B cell (primary cell): ENCODE data around the gene RSPO4. TPM values are rescaled to one million over a fixed set of nuclear protein-coding genes. Genes with fewer than 3 reads are reported as not detected.

Experiments
- ATAC-seq: fragments of 200-7000 bp; cut with Tn5 transposase; one replicate; pipeline ENCODE4 v1.10.0; 2021; ENCODE audit warnings: low read depth, mild to moderate bottlenecking, moderate number of reproducible peaks, moderate library complexity
- CTCF ChIA-PET: fragments of 350-600 bp; sonication (Branson Sonifier 250); formaldehyde crosslinking; loops from one replicate; lab custom pipeline; 2021; ENCODE audit warnings: antibody characterized with exemption, inconsistent platforms; lab: Charles Lee
- POLR2A ChIA-PET: fragments of 350-600 bp; sonication (Branson Sonifier 250); formaldehyde crosslinking; loops from one replicate; lab custom pipeline; 2021; ENCODE audit warnings: antibody characterized with exemption; lab: Charles Lee
- DNase-seq: peaks from one replicate; pipeline ENCODE4 v3.0.0; 2013
- H2AFZ ChIP-seq: 2 replicates; pipeline ENCODE4 v1.6.1; 2012; ENCODE audit warnings: mild to moderate bottlenecking, low read depth, low read length; ENCODE audit not compliant: insufficient read depth, poor library complexity, severe bottlenecking
- H3K27ac ChIP-seq, 2 donors: 1 replicate in 1 of 2; 2 replicates in 1 of 2; pipeline ENCODE4 v1.5.1; 2012 to 2013; ENCODE audit warnings: low read length in 2 of 2, mild to moderate bottlenecking in 2 of 2, moderate library complexity in 1 of 2
- H3K27me3 ChIP-seq, 4 experiments: fragments of 200-600 bp in 1 of 4; sonication (generic) in 1 of 4; replicated peaks in 1 of 4; 1 replicate in 2 of 4; 2 replicates in 2 of 4; pipeline versions ENCODE4 v1.6.1 to v1.7.0; 2013 to 2016; ENCODE audit warnings: low read length in 3 of 4, mild to moderate bottlenecking in 2 of 4, mixed read lengths in 1 of 4, moderate library complexity in 1 of 4; ENCODE audit not compliant: insufficient read depth in 4 of 4, control insufficient read depth in 3 of 4; ENCODE audit errors: control extremely low read depth in 1 of 4
- H3K36me3 ChIP-seq, 2 experiments: replicated peaks in 1 of 2; 1 replicate in 1 of 2; 2 replicates in 1 of 2; pipeline versions ENCODE4 v1.6.1 to v1.7.1; 2013; ENCODE audit warnings: low read length in 1 of 2; ENCODE audit not compliant: insufficient read depth in 2 of 2, control insufficient read depth in 1 of 2; ENCODE audit errors: control extremely low read depth in 1 of 2, extremely low read depth in 1 of 2
- H3K4me1 ChIP-seq, 2 donors: fragments of 200-600 bp in 1 of 2; sonication (generic) in 1 of 2; 1 replicate in 1 of 2; 2 replicates in 1 of 2; pipeline versions ENCODE4 v1.5.1 to v1.6.1; 2013 to 2017; ENCODE audit warnings: low read length in 2 of 2; ENCODE audit not compliant: control insufficient read depth in 2 of 2, insufficient read depth in 2 of 2
- H3K4me2 ChIP-seq: replicated peaks from 2 replicates; pipeline ENCODE3; 2012; ENCODE audit warnings: mild to moderate bottlenecking, low read depth, low read length; ENCODE audit not compliant: poor library complexity, severe bottlenecking
- H3K4me3 ChIP-seq, 5 experiments: fragments of 200-600 bp in 1 of 5; sonication (generic) in 1 of 5; 1 replicate in 3 of 5; 2 replicates in 2 of 5; pipeline versions ENCODE4 v1.5.1 to v1.7.0; 2011 to 2016; ENCODE audit warnings: low read length in 4 of 5, mild to moderate bottlenecking in 4 of 5, low read depth in 2 of 5, control low read depth in 1 of 5, moderate library complexity in 1 of 5; ENCODE audit not compliant: insufficient read depth in 1 of 5; ENCODE audit errors: control extremely low read depth in 1 of 5, extremely low read depth in 1 of 5
- H3K79me2 ChIP-seq: fragments of 200-600 bp; sonication (generic); one replicate; pipeline ENCODE4 v1.6.0; 2016; ENCODE audit warnings: low read length; ENCODE audit not compliant: control insufficient read depth, insufficient read depth
- H3K9ac ChIP-seq: fragments of 200-600 bp; sonication (generic); 2 replicates; pipeline ENCODE4 v1.6.1; 2017; ENCODE audit warnings: mild to moderate bottlenecking, low read length, moderate library complexity
- H3K9me3 ChIP-seq, 3 donors: one replicate each; pipeline versions ENCODE4 v1.6.1 to v1.7.1; 2013; ENCODE audit warnings: low read length in 2 of 3; ENCODE audit not compliant: control insufficient read depth in 2 of 3, insufficient read depth in 1 of 3; ENCODE audit errors: control extremely low read depth in 1 of 3
- H4K20me1 ChIP-seq: 2 replicates; pipeline ENCODE4 v1.6.0; 2012; ENCODE audit warnings: mild to moderate bottlenecking, low read length; ENCODE audit not compliant: insufficient read depth, control insufficient read depth, poor library complexity, severe bottlenecking
- H3K27ac Mint-ChIP-seq: one replicate; pipeline ENCODE4 v1.8.0; 2021; ENCODE audit warnings: mixed read lengths
- H3K27me3 Mint-ChIP-seq: one replicate; pipeline ENCODE4 v1.8.0; 2021; ENCODE audit warnings: mixed read lengths
- H3K4me1 Mint-ChIP-seq: one replicate; pipeline ENCODE4 v1.8.0; 2021; ENCODE audit warnings: mixed read lengths
- H3K4me3 Mint-ChIP-seq: one replicate; pipeline ENCODE4 v1.8.0; 2021; ENCODE audit warnings: mixed read lengths
- H3K9me3 Mint-ChIP-seq: one replicate; pipeline ENCODE4 v1.8.0; 2022; ENCODE audit warnings: mixed read lengths; ENCODE audit not compliant: insufficient read depth
- EZH2 ChIP-seq: IDR thresholded peaks from 2 replicates; pipeline ENCODE4 v1.6.1; 2012; ENCODE audit warnings: borderline replicate concordance, low read depth, mild to moderate bottlenecking, moderate library complexity, low read length; ENCODE audit not compliant: insufficient read depth, poor library complexity, severe bottlenecking
- WGBS: methylation state at CpG from one replicate; pipeline ENCODE4 v1.1.5; 2013; ENCODE audit warnings: missing lambda C conversion rate; ENCODE audit not compliant: insufficient coverage; 5-methylcytosine and 5-hydroxymethylcytosine counted together
- intact Hi-C: fragments of 100-400 bp; cut with micrococcal nuclease; formaldehyde crosslinking; loops from one replicate; pipeline ENCODE4 v1.10.0; 2022
- polyA plus RNA-seq: library from polyadenylated mRNA; depleted of rRNA; stranded (reverse); fragments of >200 nt; gene quantifications from 2 replicates; pipeline ENCODE4 v1.2.3, GENCODE V29; 2012
- total RNA-seq, 2 donors: library from RNA; stranded (reverse); fragments of 120-200 nt in 1 of 2; gene quantifications; 1 replicate in 1 of 2; 2 replicates in 1 of 2; pipeline versions ENCODE4 v1.2.3 to v1.2.4, GENCODE V29; 2013 to 2022
- TF ChIP-seq, protein P1 (sequence below): fragments of 200-600 bp; IDR thresholded peaks from one replicate; pipeline ENCODE4 v1.8.0; 2022; ENCODE audit warnings: antibody characterized with exemption, mild to moderate bottlenecking

The RSPO4 gene
- total and polyA plus RNA-seq, 2 donors (not counting 1 experiment from before 2014, with no cell fraction given) = 0.04 to 0.37 TPM

DNA sequence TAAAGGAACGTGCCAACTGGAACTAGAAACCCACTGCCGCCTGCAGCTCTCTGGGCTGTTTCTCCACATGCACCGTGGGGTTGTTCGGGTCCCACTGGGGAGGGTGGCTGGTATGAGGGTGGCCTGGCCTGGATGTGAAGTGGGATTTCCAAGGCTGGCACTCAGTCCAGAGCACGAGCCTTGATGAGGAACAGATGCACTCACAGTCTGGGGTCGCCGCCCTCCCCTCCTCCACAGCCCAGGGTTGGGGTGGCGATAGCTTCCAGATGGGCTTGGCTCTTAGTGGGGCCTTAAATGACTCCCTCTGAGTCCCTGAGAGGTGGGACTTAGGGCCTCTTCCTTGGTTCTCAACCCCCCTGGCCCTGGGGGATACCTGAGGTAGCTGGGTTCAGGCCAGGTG is 55.3 kb downstream of the RSPO4 start:
- TF ChIP-seq EZH2 = no peak
- TF ChIP-seq, protein P1, sequence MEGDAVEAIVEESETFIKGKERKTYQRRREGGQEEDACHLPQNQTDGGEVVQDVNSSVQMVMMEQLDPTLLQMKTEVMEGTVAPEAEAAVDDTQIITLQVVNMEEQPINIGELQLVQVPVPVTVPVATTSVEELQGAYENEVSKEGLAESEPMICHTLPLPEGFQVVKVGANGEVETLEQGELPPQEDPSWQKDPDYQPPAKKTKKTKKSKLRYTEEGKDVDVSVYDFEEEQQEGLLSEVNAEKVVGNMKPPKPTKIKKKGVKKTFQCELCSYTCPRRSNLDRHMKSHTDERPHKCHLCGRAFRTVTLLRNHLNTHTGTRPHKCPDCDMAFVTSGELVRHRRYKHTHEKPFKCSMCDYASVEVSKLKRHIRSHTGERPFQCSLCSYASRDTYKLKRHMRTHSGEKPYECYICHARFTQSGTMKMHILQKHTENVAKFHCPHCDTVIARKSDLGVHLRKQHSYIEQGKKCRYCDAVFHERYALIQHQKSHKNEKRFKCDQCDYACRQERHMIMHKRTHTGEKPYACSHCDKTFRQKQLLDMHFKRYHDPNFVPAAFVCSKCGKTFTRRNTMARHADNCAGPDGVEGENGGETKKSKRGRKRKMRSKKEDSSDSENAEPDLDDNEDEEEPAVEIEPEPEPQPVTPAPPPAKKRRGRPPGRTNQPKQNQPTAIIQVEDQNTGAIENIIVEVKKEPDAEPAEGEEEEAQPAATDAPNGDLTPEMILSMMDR = no peak
- intact Hi-C loops = no loop called here
- H3K79me2 ChIP-seq = no peaks in the 10 kb centered on the region
- H3K4me2 ChIP-seq = no peak overlapping the region
- 91% methylated on average over 6 of the region's 8 CpGs for WGBS
- Mint-ChIP-seq H3K27ac (no peak overlapping the region), H3K27me3 (peaks cover 36% of the 10 kb centered on the region), H3K9me3 (no peaks in the 10 kb centered on the region), H3K4me3 (no peak overlapping the region), H3K4me1 (no peaks in the 10 kb centered on the region)
- CTCF ChIA-PET = interaction anchor here (1.1 to 1.9 kb wide), 2 partner anchors 9 to 11 kb away, joined by 4 to 5 read pairs; no protein-coding TSS in a partner anchor
- no peak overlapping the region for H3K27ac ChIP-seq
- DNase-seq (no peak), ATAC-seq (no peak)
- peaks cover 0 to 7% (median 0%) of the 10 kb centered on the region in 3 donors for H3K9me3 ChIP-seq
- H2AFZ ChIP-seq = no peak overlapping the region
- no peaks in the 10 kb centered on the region for H4K20me1 ChIP-seq
- no peak overlapping the region for H3K4me3 ChIP-seq
- peaks cover 0 to 2% (median 0%) of the 10 kb centered on the region in 4 experiments for H3K27me3 ChIP-seq
- no peaks in the 10 kb centered on the region for H3K4me1 ChIP-seq
- no peak overlapping the region for H3K9ac ChIP-seq
- POLR2A ChIA-PET = no interaction called here
- no peaks in the 10 kb centered on the region for H3K36me3 ChIP-seq

GRCh38 chr20:945841-946240 is 56.3 kb downstream of the RSPO4 start:
- Histone ChIP-seq H3K4me1 (no peaks in the 10 kb centered on the region), H3K79me2 (no peaks in the 10 kb centered on the region), H4K20me1 (no peaks in the 10 kb centered on the region), H3K9me3 (peaks cover 0 to 7% (median 0%) of the 10 kb centered on the region in 3 donors), H3K27ac (no peak overlapping the region), H3K4me2 (no peak overlapping the region), H3K4me3 (no peak overlapping the region), H3K36me3 (no peaks in the 10 kb centered on the region), H3K9ac (no peak overlapping the region), H3K27me3 (peaks cover 0 to 2% (median 0%) of the 10 kb centered on the region in 4 experiments), H2AFZ (no peak overlapping the region)
- WGBS = 91% methylated on average over 13 of the region's 13 CpGs
- Mint-ChIP-seq H3K4me1 (no peaks in the 10 kb centered on the region), H3K9me3 (no peaks in the 10 kb centered on the region), H3K27ac (no peak overlapping the region), H3K4me3 (no peak overlapping the region), H3K27me3 (peaks cover 30% of the 10 kb centered on the region)
- ATAC-seq (no peak), DNase-seq (no peak)
- ChIA-PET POLR2A (no interaction called here), CTCF (interaction anchor here (1.1 to 1.9 kb wide), 2 partner anchors 10 to 12 kb away, joined by 4 to 5 read pairs; no protein-coding TSS in a partner anchor)
- TF ChIP-seq, protein P1 = no peak
- no peak for TF ChIP-seq EZH2
- intact Hi-C loops = no loop called here
